GM18498 (cell line): Measurements from ENCODE around the gene ELP2.
"Not testable (repeated sequence)": the region's sequence is repeated elsewhere in the genome, so short reads cannot be mapped to it uniquely, and the experiment has no call there.

Experiments
- ATAC-seq: cut with Tn5 transposase; IDR thresholded peaks from one replicate; pipeline ENCODE4 v1.9.1; 2021; ENCODE audit warnings: mild to moderate bottlenecking, moderate library complexity; ENCODE audit not compliant: unreplicated experiment

ELP2 gene

DNA sequence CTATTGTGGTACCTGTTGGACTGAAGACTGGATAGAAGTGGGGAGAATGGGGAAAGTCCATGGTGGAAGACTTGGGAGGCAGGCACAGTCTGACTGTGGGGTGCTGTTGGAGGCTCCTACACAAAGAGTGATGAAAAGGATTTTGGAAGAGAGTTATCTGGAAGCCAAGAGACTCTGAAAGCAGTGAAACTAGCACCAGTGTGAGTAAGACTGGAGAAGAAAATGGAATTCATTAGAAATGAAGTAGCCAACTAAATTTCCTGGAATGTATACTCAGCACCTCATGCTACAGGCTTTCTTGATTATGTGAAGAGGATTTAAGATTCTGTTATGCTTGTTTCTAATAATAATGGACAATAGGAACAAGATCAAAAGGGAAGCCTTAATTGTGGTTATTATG is 27.7 kb downstream of the ELP2 start:
- no peak for ATAC-seq

DNA sequence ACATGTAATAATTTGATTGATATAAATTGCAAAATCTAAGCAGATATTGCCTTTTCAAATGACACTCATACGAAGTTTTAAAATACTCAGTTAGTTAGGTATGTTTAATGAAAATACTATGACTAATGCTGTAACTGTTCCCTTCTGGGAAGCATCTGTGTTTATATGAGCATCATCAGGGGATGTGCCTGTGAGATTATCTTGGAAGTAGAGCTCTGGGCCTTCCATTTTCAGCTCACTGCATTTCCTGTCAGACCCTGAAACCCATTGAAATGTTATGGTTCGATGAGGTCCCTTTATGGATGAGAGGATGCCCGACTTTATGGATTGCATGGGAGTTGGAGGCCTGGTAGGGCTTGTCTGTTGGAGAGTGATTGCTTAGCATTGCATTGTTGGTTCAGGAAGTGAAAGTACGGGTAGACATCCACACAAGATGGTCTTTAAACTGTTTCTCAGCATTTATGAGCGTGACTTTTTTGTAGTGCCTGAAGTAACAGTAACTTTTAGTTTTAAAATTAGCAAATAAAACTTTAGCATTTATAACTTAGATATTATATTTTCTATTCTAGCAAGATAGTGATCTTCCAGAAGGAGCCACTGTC is 28.7 kb downstream of the ELP2 start:
- no peak for ATAC-seq

DNA sequence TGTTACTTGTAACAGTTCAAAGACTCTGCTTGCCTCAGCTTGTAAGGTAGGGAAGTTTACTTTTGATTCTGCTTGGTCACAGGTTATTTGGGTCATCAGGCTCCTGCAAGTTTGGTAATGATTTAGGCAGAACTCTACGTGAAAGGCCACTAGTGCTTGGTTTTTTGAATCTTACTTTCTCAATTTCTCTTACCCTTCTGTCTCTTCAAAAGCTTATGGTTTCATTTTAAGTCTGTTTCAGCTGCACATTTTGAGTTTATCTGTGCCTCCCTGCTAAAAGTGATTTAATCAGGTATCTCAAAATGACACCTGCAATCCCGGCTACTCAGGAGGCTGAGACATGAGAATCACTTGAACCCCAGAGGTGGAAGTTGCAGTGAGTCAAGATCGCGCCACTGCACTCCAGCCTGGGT is 31.3 kb downstream of the ELP2 start:
- ATAC-seq, result no peak

DNA sequence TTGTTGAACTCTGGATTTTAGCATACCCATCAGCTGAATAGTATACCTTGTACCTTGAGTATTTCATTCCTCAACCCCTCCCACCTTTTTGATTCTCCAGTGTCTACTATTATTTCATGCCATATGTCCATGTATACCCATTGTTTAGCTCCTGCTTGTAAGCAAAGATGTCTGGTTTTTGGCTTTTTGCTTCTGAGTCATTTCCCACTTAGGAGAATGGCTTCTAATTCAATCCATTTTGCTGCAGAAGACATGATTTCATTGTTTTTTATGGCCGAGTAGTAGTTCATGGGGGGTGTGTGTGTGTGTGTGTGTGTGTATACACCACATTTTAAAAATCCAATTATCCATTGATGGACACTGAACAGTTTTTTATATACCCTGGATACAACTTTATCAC is 33.3 kb downstream of the ELP2 start:
- ATAC-seq, result no peak

DNA sequence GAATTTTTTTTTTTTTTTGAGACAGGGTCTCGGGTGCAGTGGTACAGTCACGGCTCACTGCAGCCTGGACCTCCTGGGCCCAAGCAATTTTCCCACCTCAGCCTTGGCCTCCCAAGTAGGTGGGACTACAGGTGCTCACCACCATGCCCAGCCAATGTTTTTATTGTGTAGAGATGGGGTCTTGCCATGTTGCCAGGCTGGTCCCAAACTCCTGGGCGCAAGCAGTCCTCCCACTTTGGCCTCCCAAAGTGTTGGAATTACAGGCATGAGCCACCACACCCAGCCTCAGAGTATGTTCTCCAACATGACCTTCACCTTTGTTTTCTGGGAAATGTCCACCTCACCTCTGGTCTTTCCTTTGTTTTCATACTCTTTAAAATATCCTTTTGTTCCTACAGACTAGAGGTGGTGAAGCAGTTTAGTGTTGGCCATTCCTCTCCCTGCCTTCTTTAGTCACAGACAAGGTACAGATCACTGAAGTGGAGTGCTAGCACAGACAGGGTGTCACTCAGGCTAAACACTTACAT is 38.1 kb downstream of the ELP2 start:
- no peak for ATAC-seq

DNA sequence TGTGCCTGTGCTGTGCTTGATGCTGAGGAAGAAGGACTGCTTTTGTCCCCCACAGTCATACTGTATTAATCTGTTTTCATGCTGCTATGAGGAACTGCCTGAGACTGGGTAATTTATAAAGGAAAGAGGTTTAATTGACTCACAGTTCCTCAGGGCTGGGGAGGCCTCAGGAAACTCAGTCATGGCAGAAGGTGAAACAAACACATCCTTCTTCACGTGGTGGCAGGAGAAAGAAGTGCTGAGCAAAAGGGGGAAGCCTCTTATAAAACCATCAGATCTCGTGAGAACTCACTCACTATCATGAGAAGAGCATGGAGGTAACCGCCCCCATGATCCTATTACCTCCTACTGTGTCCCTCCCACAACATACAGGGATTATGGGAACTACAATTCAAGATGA is 38.6 kb downstream of the ELP2 start:
- ATAC-seq, result not testable (repeated sequence)

DNA sequence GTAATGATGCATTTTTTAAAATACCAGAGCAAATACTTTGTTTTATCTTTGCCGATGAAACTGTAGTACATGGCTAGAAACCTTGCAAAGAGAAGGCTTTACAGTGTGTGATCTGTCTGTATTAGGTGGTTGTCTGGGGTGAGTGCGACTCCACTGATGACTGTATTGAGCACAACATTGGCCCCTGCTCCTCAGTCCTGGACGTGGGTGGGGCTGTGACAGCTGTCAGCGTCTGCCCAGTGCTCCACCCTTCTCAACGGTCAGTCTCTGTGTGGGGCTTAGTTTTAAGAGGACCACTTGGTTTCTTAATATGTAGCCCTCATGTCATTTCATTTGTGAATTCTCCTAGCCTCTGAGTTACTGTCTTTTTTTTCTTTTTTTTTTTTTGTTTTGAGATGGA is 40.2 kb downstream of the ELP2 start:
- no peak for ATAC-seq

DNA sequence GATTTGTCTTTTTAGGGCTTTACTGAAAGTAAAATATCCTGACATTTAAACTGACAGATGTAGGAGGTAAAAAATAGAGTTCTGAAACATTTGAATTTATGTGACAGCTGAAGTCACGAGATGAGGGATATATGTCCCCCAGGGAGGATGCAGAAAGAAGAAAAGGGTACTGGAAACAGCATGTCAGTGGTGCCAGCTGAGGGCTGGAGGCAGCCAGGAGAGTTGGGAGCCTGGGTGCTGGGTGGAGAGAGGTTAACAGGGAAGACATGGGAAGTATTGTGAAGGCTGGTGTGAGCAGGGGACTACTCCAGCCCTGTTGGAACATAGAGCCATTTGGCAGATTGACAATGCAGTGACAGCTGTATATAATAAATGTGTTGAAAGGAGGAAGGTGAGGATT is 45.8 kb downstream of the ELP2 start:
- no peak for ATAC-seq

DNA sequence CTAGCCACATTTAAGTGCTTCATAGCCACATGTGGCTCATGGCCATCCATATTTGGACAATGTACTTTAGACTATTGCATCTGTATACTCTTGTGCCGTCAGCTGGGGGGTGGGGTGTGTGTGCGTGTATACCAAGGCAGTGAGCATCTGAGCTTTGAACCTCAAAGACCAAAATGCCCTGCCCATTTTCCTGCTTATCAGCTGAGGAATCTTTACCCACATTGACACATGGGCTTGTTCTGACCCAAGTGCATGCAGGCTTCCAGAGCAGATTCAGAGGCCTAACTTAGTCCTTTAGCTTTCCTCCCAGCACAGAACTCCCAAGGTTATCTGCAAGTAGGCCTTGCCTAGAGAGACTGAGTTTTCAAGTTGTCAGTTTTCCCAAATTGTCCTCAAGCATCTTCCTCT is 46.5 kb downstream of the ELP2 start:
- no peak for ATAC-seq

DNA sequence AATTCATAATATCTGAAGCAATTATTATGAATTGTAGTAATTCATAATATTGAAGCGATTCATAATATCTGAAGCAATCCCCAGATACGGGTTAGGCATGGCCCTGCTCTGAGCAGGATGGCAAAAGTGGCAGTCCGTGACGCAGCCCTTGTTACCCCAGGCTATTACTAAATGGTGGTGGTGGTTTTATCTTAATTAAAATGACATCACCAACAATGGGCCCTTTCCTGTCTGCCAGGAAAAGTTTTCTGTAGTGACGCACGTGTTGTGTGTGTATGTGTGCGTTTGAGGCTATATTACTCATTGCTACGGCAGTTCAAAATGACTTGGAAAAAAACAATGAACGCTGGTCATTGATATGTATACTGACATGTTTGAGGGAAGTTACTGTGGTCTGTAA is 47.0 kb downstream of the ELP2 start:
- no peak for ATAC-seq

DNA sequence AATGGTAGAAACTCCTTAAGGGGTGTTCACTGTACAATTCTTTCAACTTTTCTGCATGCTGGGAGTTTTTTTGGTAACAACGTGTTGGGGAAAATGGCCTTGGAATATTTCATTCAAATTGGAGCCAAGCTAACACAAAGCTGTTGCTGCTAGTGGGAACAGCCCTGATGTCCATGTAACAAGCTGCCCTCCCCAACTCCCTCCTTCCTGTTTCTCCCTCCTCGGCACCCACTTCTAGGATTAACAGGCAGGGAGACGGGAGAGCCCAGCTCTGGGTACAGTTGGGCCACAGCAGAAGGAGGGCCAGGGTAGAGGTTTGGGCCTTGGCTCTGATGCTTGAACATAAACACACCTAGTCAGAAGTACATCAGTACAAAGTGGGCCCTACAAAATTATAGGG is 48.2 kb downstream of the ELP2 start:
- no peak for ATAC-seq

DNA sequence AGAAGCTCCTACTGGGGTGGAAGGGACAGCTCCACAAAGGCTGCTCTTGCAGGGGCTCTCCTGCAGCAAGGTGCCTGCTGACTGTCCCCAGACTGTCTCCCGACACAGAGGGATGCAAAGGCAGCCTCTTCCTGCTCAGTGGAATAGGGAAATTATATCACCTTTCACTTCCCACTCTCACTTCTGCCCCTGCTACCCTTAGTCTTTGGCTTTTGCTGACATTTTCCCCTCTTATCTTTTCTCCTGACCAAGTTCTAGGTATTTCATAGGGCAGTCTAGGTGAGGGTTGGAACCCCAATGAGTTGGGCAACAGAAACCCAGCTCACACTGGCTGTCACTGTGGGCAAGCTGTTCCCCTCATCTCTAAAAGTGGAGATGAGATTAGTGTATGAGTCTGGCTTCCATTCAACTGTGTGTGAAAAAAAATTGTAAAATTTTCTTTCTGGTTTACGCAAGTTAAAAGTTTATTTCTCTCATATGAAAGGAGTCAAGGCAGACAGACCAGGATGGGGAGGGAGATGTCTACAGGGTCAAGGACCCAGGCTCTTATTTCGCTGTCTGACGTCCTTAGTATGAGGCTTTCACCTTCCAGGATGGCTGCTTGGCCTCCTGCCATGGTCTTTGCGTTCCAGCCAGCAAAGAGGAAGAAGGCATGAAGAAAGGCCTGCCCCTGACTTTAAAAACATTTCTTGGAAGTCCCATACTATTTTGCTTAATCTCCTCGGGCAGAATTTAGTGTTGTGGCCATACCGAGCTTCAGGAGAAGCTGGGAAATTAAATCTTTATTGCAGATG is 50.1 kb downstream of the ELP2 start:
- ATAC-seq, result no peak

DNA sequence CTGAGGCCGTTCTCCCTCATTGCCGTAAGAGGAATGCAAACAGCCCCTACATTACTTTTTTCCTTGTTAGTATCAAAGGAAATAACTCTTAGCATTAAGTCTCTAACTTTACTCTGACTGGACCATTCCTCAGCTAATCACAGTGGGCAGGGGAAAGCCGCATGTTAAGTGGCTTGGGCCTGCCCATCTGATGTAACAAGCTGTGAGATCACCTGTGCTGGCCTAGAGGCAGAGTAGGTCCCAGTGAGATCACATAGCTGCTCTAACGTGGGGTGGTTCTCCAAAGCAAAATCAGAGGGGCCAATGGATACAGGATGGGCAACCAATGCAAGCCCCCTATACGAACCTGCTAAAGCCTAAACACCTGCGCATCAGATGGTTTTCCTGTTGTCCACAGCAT is 51.7 kb downstream of the ELP2 start:
- no peak for ATAC-seq

DNA sequence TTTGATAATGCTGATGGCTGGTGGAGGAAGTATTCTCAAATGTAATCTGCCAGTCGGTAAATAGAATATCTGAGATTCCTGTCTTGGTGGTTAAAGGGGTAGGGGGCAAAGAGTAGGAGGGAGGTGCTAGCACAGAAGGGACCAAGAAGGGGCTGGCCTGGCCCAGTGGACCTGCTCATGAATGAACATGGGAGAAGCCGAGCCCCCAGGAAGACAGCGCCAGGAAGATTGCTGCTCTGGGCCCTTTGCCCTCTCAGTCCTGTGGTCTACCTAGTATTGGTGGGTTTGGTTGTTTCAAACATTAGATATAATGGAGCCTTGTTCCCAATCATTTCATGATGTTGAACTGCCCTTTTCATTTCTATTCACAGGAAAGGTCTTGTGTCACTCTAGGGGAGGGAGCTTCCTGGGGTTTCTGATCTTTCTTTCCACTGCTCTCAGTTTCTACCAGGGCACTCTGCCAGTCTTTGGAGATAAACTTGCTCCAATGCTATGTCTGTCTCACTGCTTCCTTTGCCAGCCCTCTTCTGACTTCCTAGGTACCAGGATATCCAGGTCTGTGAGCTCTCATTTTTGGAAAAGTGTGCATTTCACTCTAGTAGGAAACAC is 52.3 kb downstream of the ELP2 start:
- no peak for ATAC-seq

DNA sequence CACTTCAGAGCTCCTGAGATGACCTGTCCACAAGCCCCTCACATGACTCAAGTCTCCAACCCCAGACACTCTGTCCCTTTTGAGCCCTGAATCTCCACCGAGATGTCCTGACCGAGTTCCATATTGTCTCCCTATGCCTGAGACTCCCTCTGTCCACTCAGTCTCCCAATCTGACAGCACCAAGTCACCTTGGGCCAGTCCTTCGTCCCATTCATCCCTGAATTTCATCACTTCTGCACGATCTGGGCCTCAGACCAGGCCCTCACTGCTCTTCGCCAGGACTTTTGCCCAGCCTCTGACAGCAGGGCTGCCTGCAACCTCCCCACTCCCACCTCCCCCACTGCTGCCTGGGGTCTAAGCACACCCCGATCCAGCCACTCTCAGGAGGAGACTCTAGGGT is 53.3 kb downstream of the ELP2 start:
- no peak for ATAC-seq

DNA sequence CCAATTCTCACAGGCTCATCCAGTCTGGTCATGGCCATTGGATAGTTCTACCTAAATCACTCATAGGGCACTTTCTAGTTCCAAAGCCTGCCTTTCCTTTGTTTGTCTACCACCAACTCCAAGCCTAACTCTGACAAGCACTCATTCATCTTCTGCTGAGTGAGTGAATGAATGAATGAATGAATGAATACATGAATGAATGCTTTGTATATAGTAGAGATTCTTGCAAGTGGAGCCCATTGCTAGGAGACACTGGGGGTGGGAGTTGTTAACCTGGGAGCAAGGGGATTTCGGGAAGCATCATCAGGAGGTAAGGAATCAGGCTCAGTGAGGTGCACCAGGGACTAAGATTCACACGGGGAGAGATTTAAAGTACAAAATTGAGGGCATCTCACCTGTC is 54.3 kb downstream of the ELP2 start:
- ATAC-seq, result no peak

DNA sequence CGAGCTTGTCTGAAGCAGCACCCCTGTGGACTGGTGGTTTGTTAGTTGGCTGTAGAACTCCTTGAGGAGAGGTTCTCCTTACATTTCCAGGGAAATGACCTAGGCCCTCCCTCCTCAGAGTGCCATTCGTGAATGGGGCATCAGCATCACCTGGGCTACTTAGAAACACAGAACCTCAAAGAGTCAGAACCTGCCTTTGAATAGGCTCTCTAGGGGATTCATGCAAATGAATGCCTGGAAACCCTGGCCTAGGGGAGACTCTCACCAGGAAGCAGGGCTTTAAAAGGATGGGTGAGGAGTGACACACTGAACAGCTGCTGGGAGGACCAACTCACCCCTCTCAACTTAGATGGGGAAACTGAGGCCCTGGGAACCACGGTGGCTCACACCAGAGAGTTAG is 55.5 kb downstream of the ELP2 start:
- no peak for ATAC-seq

DNA sequence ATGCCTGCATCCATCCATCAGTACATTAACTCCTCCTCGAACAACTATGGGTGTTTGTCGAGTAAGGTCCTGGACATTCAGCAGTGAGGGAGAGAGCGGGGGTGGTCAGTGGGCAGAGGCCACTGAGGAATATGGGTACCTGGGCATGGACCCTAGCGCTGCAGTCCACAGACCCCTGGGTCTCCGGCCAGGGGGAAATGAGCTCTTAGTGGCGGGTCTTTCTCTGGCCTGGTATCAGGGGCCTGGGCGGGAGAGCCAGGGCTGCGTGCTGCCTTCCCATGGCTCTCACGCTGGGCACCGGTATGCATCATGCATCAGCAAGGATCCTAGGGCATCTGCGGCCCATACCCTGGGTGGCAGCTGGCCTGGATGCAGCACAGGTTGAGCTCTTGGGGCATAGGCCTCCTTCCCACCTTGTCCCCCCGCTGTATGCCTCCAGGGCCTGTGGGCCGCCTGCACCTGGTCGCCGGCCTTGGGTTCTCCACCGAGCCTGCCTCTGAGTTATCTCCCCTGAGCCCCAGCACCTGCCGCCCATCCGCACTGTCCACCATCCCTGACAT is 56.3 kb downstream of the ELP2 start:
- no peak for ATAC-seq

DNA sequence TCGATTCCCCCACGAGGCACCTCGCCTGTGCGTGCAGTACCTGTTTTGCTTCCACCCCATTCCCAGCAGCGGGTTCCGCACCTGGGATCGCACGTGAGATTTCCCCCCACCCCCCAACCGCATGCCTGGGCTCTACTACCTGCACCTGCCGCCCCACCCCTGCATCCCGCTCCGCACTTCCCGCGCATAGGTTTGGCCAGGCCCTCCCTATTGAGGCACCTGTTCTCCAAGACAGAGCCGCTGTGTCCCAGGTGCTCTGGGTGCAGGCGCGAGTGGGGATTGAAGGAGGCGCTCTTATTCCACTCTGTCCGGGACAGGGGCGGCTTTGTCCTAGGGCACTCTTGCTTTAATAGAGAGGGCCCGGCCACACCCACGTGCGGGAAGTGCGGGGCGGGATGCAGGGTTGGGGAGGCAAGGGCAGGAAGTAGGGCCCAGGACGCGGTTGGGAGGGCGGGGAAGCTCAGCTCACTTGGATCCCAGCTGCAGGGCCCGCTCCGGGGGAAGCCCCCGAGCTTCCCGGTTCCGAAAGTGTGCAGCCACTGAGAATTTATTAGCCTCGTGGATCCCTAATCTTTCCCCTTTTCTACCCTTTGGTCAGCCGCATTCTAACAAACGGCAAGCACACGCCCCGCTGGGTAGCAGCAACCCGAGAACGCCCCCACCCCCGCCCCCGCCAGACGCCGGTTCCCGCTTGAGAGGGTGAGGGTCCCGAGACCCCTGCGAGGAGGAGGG is 56.9 kb downstream of the ELP2 start:
- ATAC-seq, result no peak

DNA sequence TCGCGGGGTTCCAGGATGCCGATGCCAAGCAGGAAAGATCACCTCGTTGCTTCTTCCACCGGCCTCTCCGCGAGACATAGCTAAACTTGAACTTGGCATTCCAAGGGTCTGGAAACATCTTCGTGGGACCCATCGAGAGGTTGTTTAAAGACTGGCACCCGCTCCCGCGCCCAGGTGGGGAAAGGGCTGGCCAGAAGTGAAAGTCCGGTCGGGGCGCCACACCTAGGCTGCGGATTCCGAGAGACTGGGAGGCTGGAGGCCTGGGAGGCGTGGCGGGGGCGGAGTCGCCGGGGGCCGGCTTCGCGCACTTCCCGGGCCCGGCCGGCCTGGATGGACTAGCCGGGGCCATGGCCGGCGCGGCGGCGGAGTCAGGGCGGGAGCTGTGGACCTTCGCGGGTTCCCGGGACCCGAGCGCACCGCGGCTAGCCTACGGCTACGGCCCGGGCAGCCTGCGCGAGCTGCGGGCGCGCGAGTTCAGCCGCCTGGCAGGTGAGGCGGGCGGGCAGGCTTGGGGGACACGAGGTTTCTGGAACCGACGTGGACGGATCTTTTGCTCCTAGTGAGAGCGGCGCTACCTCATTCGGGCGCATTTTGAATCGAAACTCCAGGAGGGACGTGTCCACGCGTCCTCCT is 57.6 kb downstream of the ELP2 start, which contains the start of gene MOCOS:
Gene MOCOS (plus strand): TSS at position 305 of the 633 bp plus-strand sequence. CDS start 43 bp downstream, at position 348.
- peak; percentile 85 for ATAC-seq
